Mammary epithelial cell (primary cell): ENCODE results near the gene LRRN2.

ENCODE experiments used
- CTCF ChIP-seq, 2 donors: IDR thresholded peaks in 1 of 2; conservative IDR thresholded peaks in 1 of 2; 2 replicates each; pipeline ENCODE4 v1.5.1; 2011 to 2012; ENCODE audit warnings: inconsistent platforms in 2 of 2, low read length in 2 of 2, mild to moderate bottlenecking in 2 of 2, control low read depth in 1 of 2, low read depth in 1 of 2; ENCODE audit not compliant: insufficient read depth in 1 of 2; ENCODE audit errors: extremely low read depth in 1 of 2
- EZH2 ChIP-seq: IDR thresholded peaks from 2 replicates; pipeline ENCODE4 v1.6.1; 2012; ENCODE audit warnings: low read length, inconsistent platforms, borderline replicate concordance

- TF ChIP-seq CTCF (conservative IDR thresholded peaks at IDR 0.05 in 1 of 2, IDR thresholded peaks at IDR 0.05 in 1 of 2; ENCODE audit: extremely low read depth in 1 of 2, insufficient read depth in 1 of 2, low read depth in 1 of 2, low read length in 2 of 2): no peak
- no peak for TF ChIP-seq EZH2
These were observed 26.5 kb downstream of the LRRN2 start for GRCh38 chr1:204659056-204659455.
